C4-2B (cell line): ENCODE data around the gene SLC39A11.

ENCODE experiments used
- CTCF ChIP-seq: fragments of 450-650 bp; conservative IDR thresholded peaks from 2 replicates; pipeline ENCODE4 v1.5.1; 2017; ENCODE audit warnings: mild to moderate bottlenecking
- ZFX ChIP-seq: fragments of 450-650 bp; IDR thresholded peaks from 2 replicates; pipeline ENCODE4 v1.6.1; 2017

GRCh38 chr17:72822358-72823023 lies 270.0 kb downstream of the SLC39A11 start:
- no peak for TF ChIP-seq CTCF
- TF ChIP-seq ZFX = no peak
